Measurements from ENCODE around the gene S100A4. TPM values are rescaled to one million over a fixed set of nuclear protein-coding genes. Genes with fewer than 3 reads are reported as not detected.

S100A4 gene
- total and polyA plus RNA-seq, 2 experiments from 2014 or later: 14.2 to 36.0 TPM

DNA sequence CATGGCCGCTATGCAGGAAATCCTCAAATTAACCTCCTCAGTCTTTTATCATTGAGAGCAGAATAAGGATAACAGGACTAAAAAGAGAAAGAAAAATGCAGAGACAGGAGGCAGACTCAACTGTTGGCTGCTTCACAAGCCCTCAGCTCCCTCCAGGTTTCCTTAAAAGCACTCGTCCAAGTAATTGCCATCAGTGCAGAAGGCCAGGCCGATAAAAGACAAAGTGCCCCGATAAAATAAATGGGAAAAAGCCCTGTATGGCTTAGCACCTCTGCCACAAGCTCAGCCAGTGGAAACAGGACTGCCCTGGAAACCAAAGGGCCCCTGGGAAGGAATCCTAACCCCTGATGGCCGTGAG, 17.9 kb downstream of the S100A4 start (continued):
- TF ChIP-seq, protein P1, sequence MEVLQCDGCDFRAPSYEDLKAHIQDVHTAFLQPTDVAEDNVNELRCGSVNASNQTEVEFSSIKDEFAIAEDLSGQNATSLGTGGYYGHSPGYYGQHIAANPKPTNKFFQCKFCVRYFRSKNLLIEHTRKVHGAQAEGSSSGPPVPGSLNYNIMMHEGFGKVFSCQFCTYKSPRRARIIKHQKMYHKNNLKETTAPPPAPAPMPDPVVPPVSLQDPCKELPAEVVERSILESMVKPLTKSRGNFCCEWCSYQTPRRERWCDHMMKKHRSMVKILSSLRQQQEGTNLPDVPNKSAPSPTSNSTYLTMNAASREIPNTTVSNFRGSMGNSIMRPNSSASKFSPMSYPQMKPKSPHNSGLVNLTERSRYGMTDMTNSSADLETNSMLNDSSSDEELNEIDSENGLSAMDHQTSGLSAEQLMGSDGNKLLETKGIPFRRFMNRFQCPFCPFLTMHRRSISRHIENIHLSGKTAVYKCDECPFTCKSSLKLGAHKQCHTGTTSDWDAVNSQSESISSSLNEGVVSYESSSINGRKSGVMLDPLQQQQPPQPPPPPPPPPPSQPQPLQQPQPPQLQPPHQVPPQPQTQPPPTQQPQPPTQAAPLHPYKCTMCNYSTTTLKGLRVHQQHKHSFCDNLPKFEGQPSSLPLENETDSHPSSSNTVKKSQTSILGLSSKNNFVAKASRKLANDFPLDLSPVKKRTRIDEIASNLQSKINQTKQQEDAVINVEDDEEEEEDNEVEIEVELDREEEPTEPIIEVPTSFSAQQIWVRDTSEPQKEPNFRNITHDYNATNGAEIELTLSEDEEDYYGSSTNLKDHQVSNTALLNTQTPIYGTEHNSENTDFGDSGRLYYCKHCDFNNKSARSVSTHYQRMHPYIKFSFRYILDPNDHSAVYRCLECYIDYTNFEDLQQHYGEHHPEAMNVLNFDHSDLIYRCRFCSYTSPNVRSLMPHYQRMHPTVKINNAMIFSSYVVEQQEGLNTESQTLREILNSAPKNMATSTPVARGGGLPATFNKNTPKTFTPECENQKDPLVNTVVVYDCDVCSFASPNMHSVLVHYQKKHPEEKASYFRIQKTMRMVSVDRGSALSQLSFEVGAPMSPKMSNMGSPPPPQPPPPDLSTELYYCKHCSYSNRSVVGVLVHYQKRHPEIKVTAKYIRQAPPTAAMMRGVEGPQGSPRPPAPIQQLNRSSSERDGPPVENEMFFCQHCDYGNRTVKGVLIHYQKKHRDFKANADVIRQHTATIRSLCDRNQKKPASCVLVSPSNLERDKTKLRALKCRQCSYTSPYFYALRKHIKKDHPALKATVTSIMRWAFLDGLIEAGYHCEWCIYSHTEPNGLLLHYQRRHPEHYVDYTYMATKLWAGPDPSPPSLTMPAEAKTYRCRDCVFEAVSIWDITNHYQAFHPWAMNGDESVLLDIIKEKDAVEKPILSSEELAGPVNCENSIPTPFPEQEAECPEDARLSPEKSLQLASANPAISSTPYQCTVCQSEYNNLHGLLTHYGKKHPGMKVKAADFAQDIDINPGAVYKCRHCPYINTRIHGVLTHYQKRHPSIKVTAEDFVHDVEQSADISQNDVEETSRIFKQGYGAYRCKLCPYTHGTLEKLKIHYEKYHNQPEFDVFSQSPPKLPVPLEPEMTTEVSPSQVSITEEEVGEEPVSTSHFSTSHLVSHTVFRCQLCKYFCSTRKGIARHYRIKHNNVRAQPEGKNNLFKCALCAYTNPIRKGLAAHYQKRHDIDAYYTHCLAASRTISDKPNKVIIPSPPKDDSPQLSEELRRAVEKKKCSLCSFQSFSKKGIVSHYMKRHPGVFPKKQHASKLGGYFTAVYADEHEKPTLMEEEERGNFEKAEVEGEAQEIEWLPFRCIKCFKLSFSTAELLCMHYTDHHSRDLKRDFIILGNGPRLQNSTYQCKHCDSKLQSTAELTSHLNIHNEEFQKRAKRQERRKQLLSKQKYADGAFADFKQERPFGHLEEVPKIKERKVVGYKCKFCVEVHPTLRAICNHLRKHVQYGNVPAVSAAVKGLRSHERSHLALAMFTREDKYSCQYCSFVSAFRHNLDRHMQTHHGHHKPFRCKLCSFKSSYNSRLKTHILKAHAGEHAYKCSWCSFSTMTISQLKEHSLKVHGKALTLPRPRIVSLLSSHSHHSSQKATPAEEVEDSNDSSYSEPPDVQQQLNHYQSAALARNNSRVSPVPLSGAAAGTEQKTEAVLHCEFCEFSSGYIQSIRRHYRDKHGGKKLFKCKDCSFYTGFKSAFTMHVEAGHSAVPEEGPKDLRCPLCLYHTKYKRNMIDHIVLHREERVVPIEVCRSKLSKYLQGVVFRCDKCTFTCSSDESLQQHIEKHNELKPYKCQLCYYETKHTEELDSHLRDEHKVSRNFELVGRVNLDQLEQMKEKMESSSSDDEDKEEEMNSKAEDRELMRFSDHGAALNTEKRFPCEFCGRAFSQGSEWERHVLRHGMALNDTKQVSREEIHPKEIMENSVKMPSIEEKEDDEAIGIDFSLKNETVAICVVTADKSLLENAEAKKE (CRISPR knock-in tag; IDR thresholded peaks at IDR 0.05): no peak
- TF ChIP-seq CREB1 (CRISPR knock-in tag; IDR thresholded peaks at IDR 0.05; ENCODE audit: low read depth): no peak
- no peak for TF ChIP-seq EZH2phosphoT487 (IDR thresholded peaks at IDR 0.05; ENCODE audit: unreplicated experiment)
- TF ChIP-seq POLR2AphosphoS5 (IDR thresholded peaks at IDR 0.05; ENCODE audit: low read depth): no peak
- TF ChIP-seq JUNB (IDR thresholded peaks at IDR 0.05; ENCODE audit: unreplicated experiment): no peak

- Mint-ChIP-seq H3K36me3 (ENCODE audit: low read depth) (no peaks in the 10 kb centered on the region), H3K27me3 (ENCODE audit: insufficient read depth, low read depth, poor library complexity) (no peaks in the 10 kb centered on the region), H3K4me3 (no peak overlapping the region), H3K27ac (no peak overlapping the region), H3K4me1 (peaks cover 19% of the 10 kb centered on the region), H3K9me3 (peaks cover 5% of the 10 kb centered on the region; the same call in 1 of the 3 replicates)
- Histone ChIP-seq H3K4me1 (ENCODE audit: insufficient read depth) (peaks cover 9% of the 10 kb centered on the region), H3K9me2 (ENCODE audit: insufficient read depth) (no peaks in the 10 kb centered on the region), H3K4me2 (no peak overlapping the region), H3K4me3 (no peak overlapping the region), H3K27ac (ENCODE audit: low read depth) (no peak overlapping the region), H4K20me1 (replicated peaks; ENCODE audit: insufficient read depth) (no peaks in the 10 kb centered on the region), H3F3A (replicated peaks; ENCODE audit: low read depth) (peaks cover 4% of the 10 kb centered on the region; the same call in 1 of the 2 replicates), H3K27me3 (ENCODE audit: insufficient read depth) (no peaks in the 10 kb centered on the region), H3K36me3 (ENCODE audit: insufficient read depth) (no peaks in the 10 kb centered on the region), H3K79me2 (replicated peaks; ENCODE audit: insufficient read depth) (no peaks in the 10 kb centered on the region), H2AFZ (peak overlapping the region; percentile 95)
- DNase-seq (ENCODE audit: low spot score): no peak
- ATAC-seq: peak; percentile 82
- TF ChIP-seq, protein P2, sequence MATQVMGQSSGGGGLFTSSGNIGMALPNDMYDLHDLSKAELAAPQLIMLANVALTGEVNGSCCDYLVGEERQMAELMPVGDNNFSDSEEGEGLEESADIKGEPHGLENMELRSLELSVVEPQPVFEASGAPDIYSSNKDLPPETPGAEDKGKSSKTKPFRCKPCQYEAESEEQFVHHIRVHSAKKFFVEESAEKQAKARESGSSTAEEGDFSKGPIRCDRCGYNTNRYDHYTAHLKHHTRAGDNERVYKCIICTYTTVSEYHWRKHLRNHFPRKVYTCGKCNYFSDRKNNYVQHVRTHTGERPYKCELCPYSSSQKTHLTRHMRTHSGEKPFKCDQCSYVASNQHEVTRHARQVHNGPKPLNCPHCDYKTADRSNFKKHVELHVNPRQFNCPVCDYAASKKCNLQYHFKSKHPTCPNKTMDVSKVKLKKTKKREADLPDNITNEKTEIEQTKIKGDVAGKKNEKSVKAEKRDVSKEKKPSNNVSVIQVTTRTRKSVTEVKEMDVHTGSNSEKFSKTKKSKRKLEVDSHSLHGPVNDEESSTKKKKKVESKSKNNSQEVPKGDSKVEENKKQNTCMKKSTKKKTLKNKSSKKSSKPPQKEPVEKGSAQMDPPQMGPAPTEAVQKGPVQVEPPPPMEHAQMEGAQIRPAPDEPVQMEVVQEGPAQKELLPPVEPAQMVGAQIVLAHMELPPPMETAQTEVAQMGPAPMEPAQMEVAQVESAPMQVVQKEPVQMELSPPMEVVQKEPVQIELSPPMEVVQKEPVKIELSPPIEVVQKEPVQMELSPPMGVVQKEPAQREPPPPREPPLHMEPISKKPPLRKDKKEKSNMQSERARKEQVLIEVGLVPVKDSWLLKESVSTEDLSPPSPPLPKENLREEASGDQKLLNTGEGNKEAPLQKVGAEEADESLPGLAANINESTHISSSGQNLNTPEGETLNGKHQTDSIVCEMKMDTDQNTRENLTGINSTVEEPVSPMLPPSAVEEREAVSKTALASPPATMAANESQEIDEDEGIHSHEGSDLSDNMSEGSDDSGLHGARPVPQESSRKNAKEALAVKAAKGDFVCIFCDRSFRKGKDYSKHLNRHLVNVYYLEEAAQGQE (IDR thresholded peaks at IDR 0.05; ENCODE audit: unreplicated experiment): no peak
- TF ChIP-seq ZNF331 (CRISPR knock-in tag; IDR thresholded peaks at IDR 0.05; ENCODE audit: low read depth) (no peak), CREB1 (CRISPR knock-in tag; IDR thresholded peaks at IDR 0.05; ENCODE audit: low read depth) (no peak), JUNB (IDR thresholded peaks at IDR 0.05; ENCODE audit: unreplicated experiment) (no peak), ZNF114 (CRISPR knock-in tag; IDR thresholded peaks at IDR 0.05) (no peak), EZH2phosphoT487 (IDR thresholded peaks at IDR 0.05; ENCODE audit: unreplicated experiment) (no peak), EZH2 (IDR thresholded peaks at IDR 0.05; ENCODE audit: low read depth, unreplicated experiment) (no peak), ETS1 (IDR thresholded peaks at IDR 0.05) (no peak)
- TF ChIP-seq, protein P3, sequence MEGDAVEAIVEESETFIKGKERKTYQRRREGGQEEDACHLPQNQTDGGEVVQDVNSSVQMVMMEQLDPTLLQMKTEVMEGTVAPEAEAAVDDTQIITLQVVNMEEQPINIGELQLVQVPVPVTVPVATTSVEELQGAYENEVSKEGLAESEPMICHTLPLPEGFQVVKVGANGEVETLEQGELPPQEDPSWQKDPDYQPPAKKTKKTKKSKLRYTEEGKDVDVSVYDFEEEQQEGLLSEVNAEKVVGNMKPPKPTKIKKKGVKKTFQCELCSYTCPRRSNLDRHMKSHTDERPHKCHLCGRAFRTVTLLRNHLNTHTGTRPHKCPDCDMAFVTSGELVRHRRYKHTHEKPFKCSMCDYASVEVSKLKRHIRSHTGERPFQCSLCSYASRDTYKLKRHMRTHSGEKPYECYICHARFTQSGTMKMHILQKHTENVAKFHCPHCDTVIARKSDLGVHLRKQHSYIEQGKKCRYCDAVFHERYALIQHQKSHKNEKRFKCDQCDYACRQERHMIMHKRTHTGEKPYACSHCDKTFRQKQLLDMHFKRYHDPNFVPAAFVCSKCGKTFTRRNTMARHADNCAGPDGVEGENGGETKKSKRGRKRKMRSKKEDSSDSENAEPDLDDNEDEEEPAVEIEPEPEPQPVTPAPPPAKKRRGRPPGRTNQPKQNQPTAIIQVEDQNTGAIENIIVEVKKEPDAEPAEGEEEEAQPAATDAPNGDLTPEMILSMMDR (conservative IDR thresholded peaks at IDR 0.05; ENCODE audit: low read depth in 2 of 2): no peak
Observed at GRCh38 chr1:153527023-153527682, 18.5 kb downstream of the S100A4 start.

All from GM23338 (cell line).